ENCODE measurements around the gene FBP2. TPM values are rescaled to one million over a fixed set of nuclear protein-coding genes. Genes with fewer than 3 reads are reported as not detected.

FBP2 gene
- total and polyA plus RNA-seq, 2 of the 8 experiments (the other 6 are each of a cell fraction or from before 2014, with no cell fraction given) = not detected

GRCh38 chr9:94631599-94631998 lies 38.0 kb upstream of the FBP2 start (continued):
- TF ChIP-seq SIN3A (conservative IDR thresholded peaks at IDR 0.05 in 1 of 2, IDR thresholded peaks at IDR 0.05 in 1 of 2; ENCODE audit: low read depth in 1 of 2, low read length in 2 of 2) (no peak), SP4 (IDR thresholded peaks at IDR 0.05; ENCODE audit: low read length) (no peak), SP2 (IDR thresholded peaks at IDR 0.05; ENCODE audit: low read length) (no peak), E2F6 (IDR thresholded peaks at IDR 0.05) (no peak)
- TF ChIP-seq, protein P1, sequence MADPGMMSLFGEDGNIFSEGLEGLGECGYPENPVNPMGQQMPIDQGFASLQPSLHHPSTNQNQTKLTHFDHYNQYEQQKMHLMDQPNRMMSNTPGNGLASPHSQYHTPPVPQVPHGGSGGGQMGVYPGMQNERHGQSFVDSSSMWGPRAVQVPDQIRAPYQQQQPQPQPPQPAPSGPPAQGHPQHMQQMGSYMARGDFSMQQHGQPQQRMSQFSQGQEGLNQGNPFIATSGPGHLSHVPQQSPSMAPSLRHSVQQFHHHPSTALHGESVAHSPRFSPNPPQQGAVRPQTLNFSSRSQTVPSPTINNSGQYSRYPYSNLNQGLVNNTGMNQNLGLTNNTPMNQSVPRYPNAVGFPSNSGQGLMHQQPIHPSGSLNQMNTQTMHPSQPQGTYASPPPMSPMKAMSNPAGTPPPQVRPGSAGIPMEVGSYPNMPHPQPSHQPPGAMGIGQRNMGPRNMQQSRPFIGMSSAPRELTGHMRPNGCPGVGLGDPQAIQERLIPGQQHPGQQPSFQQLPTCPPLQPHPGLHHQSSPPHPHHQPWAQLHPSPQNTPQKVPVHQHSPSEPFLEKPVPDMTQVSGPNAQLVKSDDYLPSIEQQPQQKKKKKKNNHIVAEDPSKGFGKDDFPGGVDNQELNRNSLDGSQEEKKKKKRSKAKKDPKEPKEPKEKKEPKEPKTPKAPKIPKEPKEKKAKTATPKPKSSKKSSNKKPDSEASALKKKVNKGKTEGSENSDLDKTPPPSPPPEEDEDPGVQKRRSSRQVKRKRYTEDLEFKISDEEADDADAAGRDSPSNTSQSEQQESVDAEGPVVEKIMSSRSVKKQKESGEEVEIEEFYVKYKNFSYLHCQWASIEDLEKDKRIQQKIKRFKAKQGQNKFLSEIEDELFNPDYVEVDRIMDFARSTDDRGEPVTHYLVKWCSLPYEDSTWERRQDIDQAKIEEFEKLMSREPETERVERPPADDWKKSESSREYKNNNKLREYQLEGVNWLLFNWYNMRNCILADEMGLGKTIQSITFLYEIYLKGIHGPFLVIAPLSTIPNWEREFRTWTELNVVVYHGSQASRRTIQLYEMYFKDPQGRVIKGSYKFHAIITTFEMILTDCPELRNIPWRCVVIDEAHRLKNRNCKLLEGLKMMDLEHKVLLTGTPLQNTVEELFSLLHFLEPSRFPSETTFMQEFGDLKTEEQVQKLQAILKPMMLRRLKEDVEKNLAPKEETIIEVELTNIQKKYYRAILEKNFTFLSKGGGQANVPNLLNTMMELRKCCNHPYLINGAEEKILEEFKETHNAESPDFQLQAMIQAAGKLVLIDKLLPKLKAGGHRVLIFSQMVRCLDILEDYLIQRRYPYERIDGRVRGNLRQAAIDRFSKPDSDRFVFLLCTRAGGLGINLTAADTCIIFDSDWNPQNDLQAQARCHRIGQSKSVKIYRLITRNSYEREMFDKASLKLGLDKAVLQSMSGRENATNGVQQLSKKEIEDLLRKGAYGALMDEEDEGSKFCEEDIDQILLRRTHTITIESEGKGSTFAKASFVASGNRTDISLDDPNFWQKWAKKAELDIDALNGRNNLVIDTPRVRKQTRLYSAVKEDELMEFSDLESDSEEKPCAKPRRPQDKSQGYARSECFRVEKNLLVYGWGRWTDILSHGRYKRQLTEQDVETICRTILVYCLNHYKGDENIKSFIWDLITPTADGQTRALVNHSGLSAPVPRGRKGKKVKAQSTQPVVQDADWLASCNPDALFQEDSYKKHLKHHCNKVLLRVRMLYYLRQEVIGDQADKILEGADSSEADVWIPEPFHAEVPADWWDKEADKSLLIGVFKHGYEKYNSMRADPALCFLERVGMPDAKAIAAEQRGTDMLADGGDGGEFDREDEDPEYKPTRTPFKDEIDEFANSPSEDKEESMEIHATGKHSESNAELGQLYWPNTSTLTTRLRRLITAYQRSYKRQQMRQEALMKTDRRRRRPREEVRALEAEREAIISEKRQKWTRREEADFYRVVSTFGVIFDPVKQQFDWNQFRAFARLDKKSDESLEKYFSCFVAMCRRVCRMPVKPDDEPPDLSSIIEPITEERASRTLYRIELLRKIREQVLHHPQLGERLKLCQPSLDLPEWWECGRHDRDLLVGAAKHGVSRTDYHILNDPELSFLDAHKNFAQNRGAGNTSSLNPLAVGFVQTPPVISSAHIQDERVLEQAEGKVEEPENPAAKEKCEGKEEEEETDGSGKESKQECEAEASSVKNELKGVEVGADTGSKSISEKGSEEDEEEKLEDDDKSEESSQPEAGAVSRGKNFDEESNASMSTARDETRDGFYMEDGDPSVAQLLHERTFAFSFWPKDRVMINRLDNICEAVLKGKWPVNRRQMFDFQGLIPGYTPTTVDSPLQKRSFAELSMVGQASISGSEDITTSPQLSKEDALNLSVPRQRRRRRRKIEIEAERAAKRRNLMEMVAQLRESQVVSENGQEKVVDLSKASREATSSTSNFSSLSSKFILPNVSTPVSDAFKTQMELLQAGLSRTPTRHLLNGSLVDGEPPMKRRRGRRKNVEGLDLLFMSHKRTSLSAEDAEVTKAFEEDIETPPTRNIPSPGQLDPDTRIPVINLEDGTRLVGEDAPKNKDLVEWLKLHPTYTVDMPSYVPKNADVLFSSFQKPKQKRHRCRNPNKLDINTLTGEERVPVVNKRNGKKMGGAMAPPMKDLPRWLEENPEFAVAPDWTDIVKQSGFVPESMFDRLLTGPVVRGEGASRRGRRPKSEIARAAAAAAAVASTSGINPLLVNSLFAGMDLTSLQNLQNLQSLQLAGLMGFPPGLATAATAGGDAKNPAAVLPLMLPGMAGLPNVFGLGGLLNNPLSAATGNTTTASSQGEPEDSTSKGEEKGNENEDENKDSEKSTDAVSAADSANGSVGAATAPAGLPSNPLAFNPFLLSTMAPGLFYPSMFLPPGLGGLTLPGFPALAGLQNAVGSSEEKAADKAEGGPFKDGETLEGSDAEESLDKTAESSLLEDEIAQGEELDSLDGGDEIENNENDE (IDR thresholded peaks at IDR 0.05; ENCODE audit: insufficient replicate concordance, low read length) = no peak

Data from H1 (cell line).